Astrocyte of the spinal cord (primary cell): Measurements from ENCODE around the gene POLR1A.
"Not testable (repeated sequence)": the region's sequence is repeated elsewhere in the genome, so short reads cannot be mapped to it uniquely, and the experiment has no call there.

Experiments
- DNase-seq: peaks from one replicate; pipeline ENCODE4 v3.0.0; 2011; ENCODE audit warnings: low read depth, low spot score
- H3K4me3 ChIP-seq: 2 replicates; pipeline ENCODE4 v1.5.1; 2011; ENCODE audit warnings: low read depth, mild to moderate bottlenecking, low read length, moderate library complexity
- in situ Hi-C: cut with HindIII; loops from 2 replicates; pipeline ENCODE4 v1.10.0; 2017; ENCODE audit warnings: low sequenced_read_pairs
- TF ChIP-seq, protein P1 (sequence below): IDR thresholded peaks from 2 replicates; pipeline ENCODE4 v1.5.1; 2012; ENCODE audit warnings: low read depth, mild to moderate bottlenecking, low read length, inconsistent platforms

POLR1A gene

DNA sequence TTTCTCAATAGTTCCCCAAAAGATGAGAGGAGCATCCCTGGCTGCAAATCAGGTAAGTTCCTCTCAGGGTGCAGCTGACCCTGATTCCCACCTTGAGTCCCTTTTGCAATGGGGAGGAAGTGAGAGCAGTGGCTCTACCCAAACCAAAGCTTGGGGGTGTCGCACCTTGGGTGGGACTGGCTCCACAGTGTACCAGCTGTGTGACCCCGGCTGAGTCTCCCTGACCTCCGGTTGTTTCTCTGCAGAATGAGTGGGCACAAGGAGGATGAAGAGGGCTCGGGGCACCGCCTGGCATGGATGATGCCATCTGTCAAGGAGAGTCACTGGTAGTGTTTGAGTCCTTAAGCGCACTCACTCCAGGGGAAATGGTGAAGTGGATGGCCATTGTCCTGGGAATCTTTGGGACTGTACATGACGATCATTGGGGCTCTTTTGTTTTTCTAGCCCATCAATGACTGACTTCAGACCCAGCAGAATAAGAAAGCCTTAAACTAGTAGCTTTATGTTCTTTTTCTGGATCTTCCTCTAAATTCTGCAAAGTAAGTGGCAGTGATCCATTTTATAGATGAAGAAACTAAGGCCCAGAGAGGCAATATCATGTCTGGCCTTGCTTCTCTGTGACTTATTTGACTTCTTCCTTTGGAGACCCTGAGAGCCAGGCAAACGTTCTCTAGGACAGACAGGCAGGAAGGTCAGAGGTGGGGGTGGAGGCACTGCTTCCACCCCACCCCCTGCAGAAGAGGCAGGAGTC, 110.6 kb downstream of the POLR1A start:
- no peak overlapping the region for H3K4me3 ChIP-seq
- in situ Hi-C loops = no loop called here
- TF ChIP-seq, protein P1, sequence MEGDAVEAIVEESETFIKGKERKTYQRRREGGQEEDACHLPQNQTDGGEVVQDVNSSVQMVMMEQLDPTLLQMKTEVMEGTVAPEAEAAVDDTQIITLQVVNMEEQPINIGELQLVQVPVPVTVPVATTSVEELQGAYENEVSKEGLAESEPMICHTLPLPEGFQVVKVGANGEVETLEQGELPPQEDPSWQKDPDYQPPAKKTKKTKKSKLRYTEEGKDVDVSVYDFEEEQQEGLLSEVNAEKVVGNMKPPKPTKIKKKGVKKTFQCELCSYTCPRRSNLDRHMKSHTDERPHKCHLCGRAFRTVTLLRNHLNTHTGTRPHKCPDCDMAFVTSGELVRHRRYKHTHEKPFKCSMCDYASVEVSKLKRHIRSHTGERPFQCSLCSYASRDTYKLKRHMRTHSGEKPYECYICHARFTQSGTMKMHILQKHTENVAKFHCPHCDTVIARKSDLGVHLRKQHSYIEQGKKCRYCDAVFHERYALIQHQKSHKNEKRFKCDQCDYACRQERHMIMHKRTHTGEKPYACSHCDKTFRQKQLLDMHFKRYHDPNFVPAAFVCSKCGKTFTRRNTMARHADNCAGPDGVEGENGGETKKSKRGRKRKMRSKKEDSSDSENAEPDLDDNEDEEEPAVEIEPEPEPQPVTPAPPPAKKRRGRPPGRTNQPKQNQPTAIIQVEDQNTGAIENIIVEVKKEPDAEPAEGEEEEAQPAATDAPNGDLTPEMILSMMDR = no peak
- DNase-seq = no peak

DNA sequence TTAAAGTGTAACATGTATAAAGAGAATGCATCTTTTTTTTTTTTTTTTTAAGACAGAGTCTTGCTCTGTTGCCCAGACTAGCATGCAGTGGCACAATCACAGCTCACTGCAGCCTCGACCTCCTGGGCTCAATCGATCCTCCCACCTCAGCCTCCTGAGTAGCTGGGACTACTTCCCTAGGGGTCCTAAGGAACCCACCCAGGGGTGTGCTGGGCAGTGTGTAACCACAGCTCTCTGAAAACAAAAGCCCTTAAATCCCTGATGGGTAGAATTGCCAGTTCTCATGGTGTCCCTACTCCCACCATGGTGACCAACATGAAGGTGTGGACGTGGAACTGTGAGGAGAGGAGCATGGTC, 111.3 kb downstream of the POLR1A start:
- in situ Hi-C loops = no loop called here
- TF ChIP-seq, protein P1 = no peak
- no peak for DNase-seq
- no peak overlapping the region for H3K4me3 ChIP-seq

DNA sequence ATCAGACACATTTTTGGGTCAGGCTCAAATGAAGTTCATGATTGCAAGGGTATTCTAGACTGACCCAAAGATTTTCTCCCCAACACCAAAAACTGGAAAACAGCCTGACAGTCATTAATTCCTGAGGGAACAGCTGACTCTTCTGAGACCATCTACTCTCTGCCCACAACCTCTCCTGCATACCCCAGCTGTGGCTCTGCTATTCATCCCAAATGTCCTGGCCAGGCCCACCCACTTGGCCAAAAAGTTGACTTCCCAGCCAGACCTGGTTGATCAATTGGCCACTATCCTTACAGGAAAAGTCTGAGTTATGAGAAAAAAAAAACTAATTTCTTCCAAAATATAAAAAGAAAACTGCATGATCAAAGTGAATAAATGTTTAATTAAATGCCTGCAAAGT, 113.1 kb downstream of the POLR1A start:
- TF ChIP-seq, protein P1 = no peak
- no peak overlapping the region for H3K4me3 ChIP-seq
- DNase-seq = no peak
- in situ Hi-C loops = no loop called here

DNA sequence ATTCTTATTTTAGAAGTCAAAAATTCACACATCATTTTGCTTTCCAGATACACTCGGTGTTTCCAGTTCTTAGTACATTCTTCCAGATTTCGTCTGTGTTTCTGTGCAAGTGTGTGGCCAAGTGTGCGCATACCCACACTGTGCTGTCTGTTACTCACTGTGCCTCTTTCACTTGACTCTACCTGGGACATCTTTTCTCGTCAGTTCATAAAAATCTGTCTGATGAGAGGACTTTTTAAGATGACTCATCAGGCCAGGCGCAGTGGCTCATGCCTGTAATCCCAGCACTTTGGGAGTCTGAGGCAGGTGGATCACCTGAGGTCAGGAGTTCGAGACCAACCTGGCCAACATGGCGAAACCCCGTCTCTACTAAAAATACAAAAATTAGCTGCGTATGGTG, 113.6 kb downstream of the POLR1A start:
- in situ Hi-C loops, DNase-seq: not testable (repeated sequence)

DNA sequence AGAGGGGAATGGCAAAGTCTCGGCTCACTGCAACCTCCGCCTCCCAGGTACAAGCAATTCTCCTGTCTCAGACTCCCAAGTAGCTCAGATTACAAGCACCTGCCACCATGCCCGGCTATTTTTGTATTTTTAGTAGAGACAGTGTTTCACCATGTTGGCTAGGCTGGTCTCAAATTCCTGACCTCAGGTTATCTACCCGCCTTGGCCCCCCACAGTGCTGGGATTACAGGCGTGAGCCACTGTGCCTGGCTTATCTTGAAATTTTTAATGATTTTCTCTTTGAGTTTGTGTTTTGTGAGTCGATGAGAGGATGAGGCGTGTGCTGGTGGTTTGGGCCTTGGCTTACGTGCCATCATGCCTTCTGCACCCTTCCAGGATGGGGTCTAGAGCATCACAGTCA, 115.6 kb downstream of the POLR1A start:
- in situ Hi-C loops = no loop called here
- no peak overlapping the region for H3K4me3 ChIP-seq
- no peak for DNase-seq
- TF ChIP-seq, protein P1 = no peak

More for the DNA sequence above, 113.6 kb downstream of the POLR1A start:
- H3K4me3 ChIP-seq = not testable (repeated sequence)

DNA sequence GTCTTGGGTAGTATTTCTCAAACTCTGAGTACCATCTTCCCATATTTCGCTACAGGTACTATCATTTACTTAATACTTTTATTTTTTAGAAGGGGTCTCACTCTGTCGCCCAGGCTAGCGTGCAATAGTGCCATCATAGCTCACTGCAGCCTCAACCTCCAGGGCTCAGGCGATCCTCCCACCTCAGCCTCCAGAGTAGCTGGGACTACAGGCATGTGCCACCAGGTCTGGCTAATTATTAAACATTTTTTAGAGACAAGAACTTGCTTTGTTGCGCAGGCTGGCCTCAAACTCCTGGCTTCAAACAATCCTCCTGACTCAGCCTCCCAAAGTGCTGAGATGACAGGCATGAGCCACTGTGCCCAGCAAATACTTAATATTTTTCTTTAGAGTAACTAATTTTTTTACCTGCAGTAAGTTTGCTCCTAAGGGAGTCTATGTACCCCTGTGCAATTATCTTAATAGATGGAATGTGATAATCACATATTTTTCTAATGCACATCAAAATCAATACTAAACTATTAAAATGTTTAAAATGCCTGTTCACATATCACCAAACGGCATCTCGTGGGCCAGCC, 116.3 kb downstream of the POLR1A start:
- in situ Hi-C loops = no loop called here
- H3K4me3 ChIP-seq = no peak overlapping the region
- TF ChIP-seq, protein P1 = no peak
- no peak for DNase-seq

DNA sequence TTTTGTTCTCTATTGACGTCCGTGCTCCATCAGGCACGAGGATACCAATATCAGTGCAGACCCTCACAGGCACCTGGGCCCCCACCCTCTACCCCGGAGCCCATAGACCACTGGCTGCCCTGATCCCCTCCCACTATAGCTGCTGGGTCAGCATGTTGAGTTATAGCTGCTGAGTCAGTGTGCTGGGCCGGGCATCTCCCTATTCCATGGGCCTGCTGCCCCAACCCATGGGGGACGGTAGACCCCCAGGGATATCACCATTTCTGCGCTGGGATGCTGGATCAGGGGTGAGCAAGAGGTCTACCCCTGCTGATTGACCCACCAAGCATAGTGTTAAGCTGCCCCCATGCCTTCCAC, 116.8 kb downstream of the POLR1A start:
- in situ Hi-C loops = no loop called here
- DNase-seq = no peak
- no peak overlapping the region for H3K4me3 ChIP-seq
- TF ChIP-seq, protein P1 = no peak
